Spleen (tissue), 11 donors: ENCODE data around the gene ASIC1. TPM values are rescaled to one million over a fixed set of nuclear protein-coding genes. Genes with fewer than 3 reads are reported as not detected.

Experiments used
- DNase-seq: peaks from one replicate; pipeline ENCODE4 v3.0.0-alpha.2; 2020
- H3K27ac ChIP-seq, 8 donors: fragments of 200-600 bp; sonication (generic) in 7 of 8; 1 replicate in 4 of 8; 2 replicates in 4 of 8; pipeline versions ENCODE4 v1.5.0 to v1.8.0; 2016 to 2021; ENCODE audit warnings: inconsistent platforms in 4 of 8, mild to moderate bottlenecking in 4 of 8, moderate library complexity in 1 of 8
- H3K27me3 ChIP-seq, 7 donors: fragments of 200-600 bp; sonication (generic) in 6 of 7; replicated peaks in 1 of 7; 1 replicate in 4 of 7; 2 replicates in 3 of 7; pipeline versions ENCODE4 v1.5.0 to v1.8.0; 2016 to 2021; ENCODE audit warnings: inconsistent platforms in 3 of 7, mild to moderate bottlenecking in 1 of 7
- H3K36me3 ChIP-seq, 6 donors: fragments of 200-600 bp; sonication (generic) in 5 of 6; 1 replicate in 4 of 6; 2 replicates in 2 of 6; pipeline versions ENCODE4 v1.5.0 to v1.8.0; 2016 to 2021; ENCODE audit warnings: inconsistent platforms in 2 of 6
- H3K4me1 ChIP-seq, 6 donors: fragments of 200-600 bp; sonication (generic) in 5 of 6; 1 replicate in 3 of 6; 2 replicates in 3 of 6; pipeline versions ENCODE4 v1.5.0 to v1.8.0; 2016 to 2021; ENCODE audit warnings: inconsistent platforms in 3 of 6
- H3K4me3 ChIP-seq, 8 donors: fragments of 200-600 bp; sonication (generic) in 7 of 8; 1 replicate in 4 of 8; 2 replicates in 4 of 8; pipeline versions ENCODE4 v1.5.0 to v1.8.0; 2016 to 2021; ENCODE audit warnings: inconsistent platforms in 4 of 8, mild to moderate bottlenecking in 4 of 8, moderate library complexity in 2 of 8
- H3K9me3 ChIP-seq, 8 donors: fragments of 200-600 bp; sonication (generic) in 7 of 8; 1 replicate in 4 of 8; 2 replicates in 4 of 8; pipeline versions ENCODE4 v1.5.0 to v1.8.0; 2016 to 2021; ENCODE audit warnings: inconsistent platforms in 4 of 8
- CTCF ChIP-seq, 11 experiments: fragments of 200-600 bp in 7 of 11; fragments of 450-650 bp in 4 of 11; sonication (generic) in 4 of 11; IDR thresholded peaks in 8 of 11; conservative IDR thresholded peaks in 3 of 11; 1 replicate in 7 of 11; 2 replicates in 4 of 11; pipeline versions ENCODE4 v1.4.0 to v1.8.0; 2016 to 2021; ENCODE audit warnings: antibody characterized with exemption in 11 of 11, inconsistent platforms in 4 of 11, mild to moderate bottlenecking in 1 of 11
- POLR2A ChIP-seq, 3 donors: fragments of 450-650 bp; IDR thresholded peaks; one replicate each; pipeline ENCODE4 v1.5.1; 2017; ENCODE audit warnings: antibody characterized with exemption in 3 of 3, mild to moderate bottlenecking in 1 of 3
- POLR2AphosphoS5 ChIP-seq, 3 donors: sonication (generic); formaldehyde crosslinking; IDR thresholded peaks; one replicate each; pipeline ENCODE4 v1.5.1; 2017; ENCODE audit warnings: antibody characterized with exemption in 3 of 3
- WGBS, 5 donors: extraction: QIAGEN DNeasy Blood & Tissue Kit in 3 of 5; methylation state at CpG; one replicate each; pipeline versions ENCODE4 v1.1.5 to v1.1.7; 2013 to 2018; 5-methylcytosine and 5-hydroxymethylcytosine counted together
- intact Hi-C: fragments of 100-400 bp; cut with DNase I; formaldehyde crosslinking; loops from one replicate; pipeline ENCODE4 v1.15.0; 2023; ENCODE audit warnings: low total_unique reads
- polyA plus RNA-seq, 3 donors: library from polyadenylated mRNA; stranded (reverse); fragments of 200-250 nt; gene quantifications; one replicate each; pipeline ENCODE4 v1.2.1, GENCODE V29; 2013
- total RNA-seq, 7 donors: library from RNA; depleted of rRNA in 3 of 7; stranded (reverse); fragments of >200 nt in 3 of 7; fragmentation: NEBNext Ultra II Directional in 4 of 7; extraction: Animal tissue kit (Norgen Biotek cat#: 25700) in 4 of 7; gene quantifications; one replicate each; pipeline versions ENCODE4 v1.1.0 to v1.2.1, GENCODE V29; 2016 to 2021
- donor health status: healthy with polysubstance abuse.
- donor health status: DM: no; HTN: no; CAD: no; lungs with moderate emphysema.
- donor health status: DM: no; HTN: no; CAD: no.
- donor health status: Bipolar disorder and iron deficiency.
- donor health status: healthy.
- donor health status: DM: no; HTN: no; CAD: no.
- donor health status: DM: yes; HTN: yes; CAD: no.

ASIC1 gene
- total and polyA plus RNA-seq, 10 donors = 0.16 to 1.3 (median 0.35) TPM

- no peak overlapping the region for H3K4me3 ChIP-seq
- intact Hi-C loops = no loop called here
- DNase-seq = no peak
- peaks cover 0 to 72% (median 32%) of the 10 kb centered on the region in 6 donors for H3K4me1 ChIP-seq
- no peak overlapping the region for H3K27ac ChIP-seq
- peaks cover 0 to 100% (median 60%) of the 10 kb centered on the region in 6 donors for H3K36me3 ChIP-seq
- 87 to 98% (median 94%) methylated on average over 3 of the region's 3 CpGs for WGBS, 5 donors
- H3K27me3 ChIP-seq = no peaks in the 10 kb centered on the region
- H3K9me3 ChIP-seq = no peaks in the 10 kb centered on the region
- no peak for TF ChIP-seq POLR2A (IDR thresholded peaks at IDR 0.05)
- no peak for TF ChIP-seq POLR2AphosphoS5 (IDR thresholded peaks at IDR 0.05)
- no peak for TF ChIP-seq CTCF (IDR thresholded peaks at IDR 0.05 in 8 of 11, conservative IDR thresholded peaks at IDR 0.05 in 3 of 11)
Observed at GRCh38 chr12:50120953-50121352, 63.6 kb downstream of the ASIC1 start.

GRCh38 chr12:50121641-50122040, 64.2 kb downstream of the ASIC1 start:
- H3K4me1 ChIP-seq = peaks cover 0 to 66% (median 30%) of the 10 kb centered on the region in 6 donors
- H3K27me3 ChIP-seq = no peaks in the 10 kb centered on the region
- TF ChIP-seq CTCF (IDR thresholded peaks at IDR 0.05 in 8 of 11, conservative IDR thresholded peaks at IDR 0.05 in 3 of 11) (no peak), POLR2AphosphoS5 (IDR thresholded peaks at IDR 0.05) (no peak)
- peaks cover 0 to 100% (median 58%) of the 10 kb centered on the region in 6 donors for H3K36me3 ChIP-seq
- intact Hi-C loops = no loop called here
- no peak overlapping the region for H3K27ac ChIP-seq
- no peak overlapping the region for H3K4me3 ChIP-seq
- 79 to 99% (median 86%) methylated on average over 5 of the region's 5 CpGs for WGBS, 5 donors
- DNase-seq = no peak
- H3K9me3 ChIP-seq = no peaks in the 10 kb centered on the region

GRCh38 chr12:50123203-50123602, 65.8 kb downstream of the ASIC1 start:
- Histone ChIP-seq H3K27me3 (no peaks in the 10 kb centered on the region), H3K27ac (no peak overlapping the region), H3K36me3 (peaks cover 0 to 100% (median 64%) of the 10 kb centered on the region in 6 donors), H3K4me1 (peaks cover 0 to 53% (median 22%) of the 10 kb centered on the region in 6 donors), H3K9me3 (no peaks in the 10 kb centered on the region), H3K4me3 (no peak overlapping the region)
- TF ChIP-seq POLR2AphosphoS5 (IDR thresholded peaks at IDR 0.05) (no peak), POLR2A (IDR thresholded peaks at IDR 0.05) (no peak), CTCF (IDR thresholded peaks at IDR 0.05 in 8 of 11, conservative IDR thresholded peaks at IDR 0.05 in 3 of 11) (no peak)
- 64 to 80% (median 72%) methylated on average over 2 of the region's 2 CpGs for WGBS, 5 donors
- intact Hi-C loops = no loop called here
- DNase-seq = no peak

GRCh38 chr12:50127546-50127945, 70.2 kb downstream of the ASIC1 start:
- Histone ChIP-seq H3K4me3 (no peak overlapping the region), H3K4me1 (peaks cover 0 to 46% (median 20%) of the 10 kb centered on the region in 6 donors), H3K27me3 (no peaks in the 10 kb centered on the region), H3K27ac (no peak overlapping the region), H3K9me3 (no peaks in the 10 kb centered on the region), H3K36me3 (peaks cover 0 to 99% (median 55%) of the 10 kb centered on the region in 6 donors)
- 80 to 95% (median 87%) methylated on average over 2 of the region's 2 CpGs for WGBS, 5 donors
- no peak for DNase-seq
- TF ChIP-seq POLR2AphosphoS5 (IDR thresholded peaks at IDR 0.05) = no peak
- no peak for TF ChIP-seq POLR2A (IDR thresholded peaks at IDR 0.05)
- TF ChIP-seq CTCF (IDR thresholded peaks at IDR 0.05 in 8 of 11, conservative IDR thresholded peaks at IDR 0.05 in 3 of 11) = no peak
- intact Hi-C loops = no loop called here
